Astrocyte (in vitro differentiated cells and primary cell): ENCODE results near the gene OTUB1. TPM values are rescaled to one million over a fixed set of nuclear protein-coding genes. Genes with fewer than 3 reads are reported as not detected.

Experiments used
- DNase-seq: peaks from one replicate; pipeline ENCODE4 v3.0.0-alpha.2; 2010; ENCODE audit warnings: low read depth
- FAIRE-seq: peaks from 2 replicates; lab custom pipeline; 2011; peaks lifted over from hg19 to GRCh38; lab: Jason Lieb, UNC
- H2AFZ ChIP-seq: 2 replicates; pipeline ENCODE4 v1.6.0; 2012; ENCODE audit warnings: low read depth, low read length, inconsistent platforms
- H3K27ac ChIP-seq: 2 replicates; pipeline ENCODE4 v1.5.1; 2011; ENCODE audit warnings: low read depth, low read length, inconsistent platforms
- H3K27me3 ChIP-seq: 2 replicates; pipeline ENCODE4 v1.6.0; 2011; ENCODE audit warnings: low read length, inconsistent platforms; ENCODE audit not compliant: insufficient read depth
- H3K36me3 ChIP-seq: 2 replicates; pipeline ENCODE4 v1.5.1; 2011; ENCODE audit warnings: low read length, inconsistent platforms; ENCODE audit not compliant: insufficient read depth
- H3K4me1 ChIP-seq: 2 replicates; pipeline ENCODE4 v1.5.1; 2011; ENCODE audit warnings: low read length, inconsistent platforms; ENCODE audit not compliant: insufficient read depth
- H3K4me2 ChIP-seq: 2 replicates; pipeline ENCODE4 v1.6.0; 2012; ENCODE audit warnings: low read length, inconsistent platforms
- H3K4me3 ChIP-seq: 2 replicates; pipeline ENCODE4 v1.5.1; 2011; ENCODE audit warnings: low read depth, mild to moderate bottlenecking, low read length, inconsistent platforms; ENCODE audit not compliant: insufficient read depth
- H3K79me2 ChIP-seq: 2 replicates; pipeline ENCODE4 v1.6.0; 2012; ENCODE audit warnings: mild to moderate bottlenecking, low read length, inconsistent platforms; ENCODE audit not compliant: insufficient read depth
- H3K9ac ChIP-seq: 2 replicates; pipeline ENCODE4 v1.6.0; 2012; ENCODE audit warnings: mild to moderate bottlenecking, low read length, inconsistent platforms
- H3K9me3 ChIP-seq: 2 replicates; pipeline ENCODE4 v1.5.1; 2012; ENCODE audit warnings: low read depth, mild to moderate bottlenecking, low read length, inconsistent platforms; ENCODE audit not compliant: insufficient read depth
- H4K20me1 ChIP-seq: 2 replicates; pipeline ENCODE4 v1.6.0; 2012; ENCODE audit warnings: low read length, inconsistent platforms; ENCODE audit not compliant: insufficient read depth
- H3K27ac Mint-ChIP-seq: one replicate; pipeline ENCODE4 v1.8.0; 2021; ENCODE audit warnings: mild to moderate bottlenecking, mixed read lengths; ENCODE audit not compliant: unreplicated experiment
- H3K27me3 Mint-ChIP-seq: one replicate; pipeline ENCODE4 v1.8.0; 2021; ENCODE audit warnings: low read depth, mixed read lengths; ENCODE audit not compliant: unreplicated experiment
- H3K36me3 Mint-ChIP-seq: one replicate; pipeline ENCODE4 v1.8.0; 2021; ENCODE audit warnings: low read depth, mixed read lengths; ENCODE audit not compliant: unreplicated experiment
- H3K4me1 Mint-ChIP-seq: one replicate; pipeline ENCODE4 v1.8.0; 2021; ENCODE audit warnings: low read depth, mixed read lengths; ENCODE audit not compliant: unreplicated experiment
- H3K4me3 Mint-ChIP-seq: one replicate; pipeline ENCODE4 v1.8.0; 2021; ENCODE audit warnings: mild to moderate bottlenecking, moderate library complexity, mixed read lengths; ENCODE audit not compliant: unreplicated experiment
- H3K9me3 Mint-ChIP-seq: one replicate; pipeline ENCODE4 v1.8.0; 2021; ENCODE audit warnings: mild to moderate bottlenecking, mixed read lengths; ENCODE audit not compliant: unreplicated experiment
- CTCF ChIP-seq: IDR thresholded peaks from 2 replicates; pipeline ENCODE4 v1.5.1; 2011; ENCODE audit warnings: low read depth, mild to moderate bottlenecking, inconsistent platforms, low read length, moderate library complexity; ENCODE audit not compliant: insufficient read depth
- EZH2 ChIP-seq: IDR thresholded peaks from 2 replicates; pipeline ENCODE4 v1.6.1; 2012; ENCODE audit warnings: mild to moderate bottlenecking, low read length, inconsistent platforms; ENCODE audit not compliant: insufficient read depth
- total RNA-seq: library from RNA; stranded (reverse); gene quantifications from 2 replicates; pipeline ENCODE4 v1.2.1, GENCODE V29; 2021

Gene OTUB1
- total RNA-seq, 1 donor from 2014 or later: 78.5 TPM

GRCh38 chr11:64023712-64024710 lies 37.8 kb downstream of the OTUB1 start:
- TF ChIP-seq EZH2 (no peak), CTCF (no peak)
- Histone ChIP-seq H3K9me3 (no peaks in the 10 kb centered on the region), H3K79me2 (no peaks in the 10 kb centered on the region), H3K27ac (no peak overlapping the region), H3K4me2 (no peak overlapping the region), H3K36me3 (no peaks in the 10 kb centered on the region), H3K4me3 (no peak overlapping the region), H3K4me1 (peaks cover 5% of the 10 kb centered on the region), H2AFZ (no peak overlapping the region), H3K27me3 (no peaks in the 10 kb centered on the region), H4K20me1 (no peaks in the 10 kb centered on the region), H3K9ac (no peak overlapping the region)
- Mint-ChIP-seq H3K4me3 (peak overlapping the region; percentile 34), H3K27ac (no peak overlapping the region), H3K27me3 (peaks cover 28% of the 10 kb centered on the region), H3K4me1 (peaks cover 13% of the 10 kb centered on the region), H3K36me3 (no peaks in the 10 kb centered on the region), H3K9me3 (peaks cover 1% of the 10 kb centered on the region)
- DNase-seq (no peak), FAIRE-seq (no peak)

GRCh38 chr11:64025205-64025604 lies 39.0 kb downstream of the OTUB1 start:
- H3K79me2 ChIP-seq: no peaks in the 10 kb centered on the region
- Mint-ChIP-seq H3K4me1 (peaks cover 17% of the 10 kb centered on the region), H3K9me3 (peaks cover 1% of the 10 kb centered on the region), H3K27ac (no peak overlapping the region), H3K27me3 (peaks cover 28% of the 10 kb centered on the region), H3K4me3 (no peak overlapping the region), H3K36me3 (no peaks in the 10 kb centered on the region)
- H3K27ac ChIP-seq: no peak overlapping the region
- no peak overlapping the region for H3K9ac ChIP-seq
- H2AFZ ChIP-seq: no peak overlapping the region
- no peak overlapping the region for H3K4me2 ChIP-seq
- no peaks in the 10 kb centered on the region for H3K36me3 ChIP-seq
- TF ChIP-seq CTCF (no peak), EZH2 (no peak)
- H3K4me1 ChIP-seq: peaks cover 5% of the 10 kb centered on the region
- no peak for DNase-seq
- no peaks in the 10 kb centered on the region for H3K9me3 ChIP-seq
- no peak for FAIRE-seq
- no peak overlapping the region for H3K4me3 ChIP-seq
- no peaks in the 10 kb centered on the region for H3K27me3 ChIP-seq
- no peaks in the 10 kb centered on the region for H4K20me1 ChIP-seq
